H1 (cell line): ENCODE data around the gene POLR3A. TPM values are rescaled to one million over a fixed set of nuclear protein-coding genes. Genes with fewer than 3 reads are reported as not detected.

Experiments
- CTCF ChIA-PET: fragments of 300-600 bp; sonication (Branson Sonifier 250); formaldehyde crosslinking; loops from one replicate; lab custom pipeline; 2021; ENCODE audit not compliant: partially characterized antibody; lab: Charles Lee
- POLR2A ChIA-PET: fragments of 300-600 bp; sonication (Branson Sonifier 250); formaldehyde crosslinking; loops from one replicate; lab custom pipeline; 2021; ENCODE audit warnings: inconsistent platforms; ENCODE audit not compliant: partially characterized antibody; lab: Charles Lee
- DNase-seq, 2 experiments: peaks; one replicate each; pipeline versions ENCODE4 v3.0.0 to v3.0.0-alpha.2; 2010 to 2022; ENCODE audit warnings: low spot score in 2 of 2, low read depth in 1 of 2, mixed read lengths in 1 of 2
- FAIRE-seq: peaks from 2 replicates; lab custom pipeline; 2011; peaks lifted over from hg19 to GRCh38; lab: Jason Lieb, UNC
- H2AFZ ChIP-seq: 2 replicates; pipeline ENCODE4 v1.8.1; 2012; ENCODE audit warnings: low read length, inconsistent platforms
- H2AK5ac ChIP-seq: 2 replicates; pipeline ENCODE4 v1.6.1; 2013; ENCODE audit warnings: low read depth, low read length
- H2BK120ac ChIP-seq: replicated peaks from 2 replicates; pipeline ENCODE3; 2013; ENCODE audit warnings: low read depth, low read length, inconsistent platforms
- H2BK12ac ChIP-seq: 2 replicates; pipeline ENCODE4 v1.6.1; 2013; ENCODE audit warnings: low read depth, low read length
- H2BK15ac ChIP-seq: 2 replicates; pipeline ENCODE4 v1.6.1; 2013; ENCODE audit warnings: low read length
- H2BK20ac ChIP-seq: 2 replicates; pipeline ENCODE4 v1.6.1; 2013; ENCODE audit warnings: low read length
- H2BK5ac ChIP-seq: 2 replicates; pipeline ENCODE4 v1.6.1; 2013; ENCODE audit warnings: low read depth, low read length
- H3K14ac ChIP-seq: 2 replicates; pipeline ENCODE4 v1.6.1; 2013; ENCODE audit warnings: inconsistent platforms; ENCODE audit not compliant: insufficient read length
- H3K18ac ChIP-seq: 2 replicates; pipeline ENCODE4 v1.6.1; 2013; ENCODE audit warnings: low read length; ENCODE audit errors: extremely low read depth
- H3K23ac ChIP-seq: 2 replicates; pipeline ENCODE4 v1.6.1; 2013; ENCODE audit warnings: inconsistent platforms; ENCODE audit not compliant: insufficient read length
- H3K23me2 ChIP-seq: 2 replicates; pipeline ENCODE4 v1.6.1; 2013; ENCODE audit warnings: low read depth, low read length
- H3K27ac ChIP-seq: 2 replicates; pipeline ENCODE4 v1.6.1; 2011; ENCODE audit warnings: low read depth, low read length, inconsistent platforms
- H3K27me3 ChIP-seq, 4 experiments: replicated peaks in 1 of 4; 1 replicate in 1 of 4; 2 replicates in 3 of 4; pipeline versions ENCODE4 v1.6.1 to v1.8.1; 2011 to 2013; ENCODE audit warnings: low read length in 3 of 4, mild to moderate bottlenecking in 3 of 4, inconsistent platforms in 2 of 4, mixed read lengths in 2 of 4, moderate library complexity in 1 of 4; ENCODE audit not compliant: control insufficient read depth in 3 of 4, insufficient read depth in 3 of 4; ENCODE audit errors: extremely low read depth in 1 of 4
- H3K36me3 ChIP-seq, 4 experiments: 2 replicates each; pipeline versions ENCODE4 v1.6.1 to v1.8.1; 2011 to 2013; ENCODE audit warnings: mild to moderate bottlenecking in 4 of 4, low read length in 3 of 4, moderate library complexity in 2 of 4, control low read depth in 1 of 4, inconsistent platforms in 1 of 4; ENCODE audit not compliant: insufficient read depth in 4 of 4, control insufficient read depth in 2 of 4
- H3K4ac ChIP-seq: replicated peaks from 2 replicates; pipeline ENCODE3; 2013; ENCODE audit warnings: low read length, low read depth, mixed read lengths, inconsistent platforms; ENCODE audit not compliant: insufficient read length
- H3K4me1 ChIP-seq, 4 experiments: replicated peaks in 1 of 4; 1 replicate in 1 of 4; 2 replicates in 3 of 4; pipeline versions ENCODE4 v1.6.1 to v1.8.1; 2011 to 2013; ENCODE audit warnings: low read length in 3 of 4, inconsistent platforms in 2 of 4, mixed read lengths in 1 of 4; ENCODE audit not compliant: insufficient read depth in 4 of 4, control insufficient read depth in 3 of 4
- H3K4me2 ChIP-seq, 2 experiments: 2 replicates each; pipeline versions ENCODE4 v1.6.1 to v1.8.1; 2011 to 2013; ENCODE audit warnings: low read depth in 2 of 2, low read length in 2 of 2, control low read depth in 1 of 2, inconsistent platforms in 1 of 2, mild to moderate bottlenecking in 1 of 2; ENCODE audit not compliant: insufficient read depth in 1 of 2
- H3K4me3 ChIP-seq, 4 experiments: fragments of 200-600, 300-600 bp in 1 of 4; sonication (generic), shearing (Covaris generic), sonication (Bioruptor Twin) in 1 of 4; 2 replicates each; pipeline versions ENCODE4 v1.5.1 to v1.8.1; 2011 to 2016; ENCODE audit warnings: low read length in 4 of 4, low read depth in 3 of 4, control low read depth in 2 of 4, inconsistent platforms in 2 of 4, mild to moderate bottlenecking in 2 of 4, mixed read lengths in 1 of 4, moderate library complexity in 1 of 4; ENCODE audit not compliant: insufficient read depth in 2 of 4; ENCODE audit errors: extremely low read depth in 1 of 4
- H3K56ac ChIP-seq: replicated peaks from 2 replicates; pipeline ENCODE3; 2013; ENCODE audit warnings: low read depth, mild to moderate bottlenecking, mixed read lengths, low read length, inconsistent platforms; ENCODE audit not compliant: insufficient read length
- H3K79me1 ChIP-seq: 2 replicates; pipeline ENCODE4 v1.6.1; 2013; ENCODE audit warnings: low read depth, low read length, control low read depth
- H3K79me2 ChIP-seq, 2 experiments: 2 replicates each; pipeline versions ENCODE4 v1.6.1 to v1.8.1; 2012 to 2013; ENCODE audit warnings: low read length in 2 of 2, mild to moderate bottlenecking in 2 of 2, inconsistent platforms in 1 of 2; ENCODE audit not compliant: insufficient read depth in 2 of 2, control insufficient read depth in 1 of 2
- H3K9ac ChIP-seq, 4 experiments: replicated peaks in 1 of 4; 1 replicate in 1 of 4; 2 replicates in 3 of 4; pipeline versions ENCODE4 v1.6.1 to v1.8.1; 2011 to 2013; ENCODE audit warnings: low read depth in 3 of 4, low read length in 3 of 4, control low read depth in 2 of 4, mild to moderate bottlenecking in 2 of 4, moderate library complexity in 2 of 4, inconsistent platforms in 1 of 4; ENCODE audit errors: extremely low read depth in 1 of 4
- H3K9me3 ChIP-seq, 2 experiments: 2 replicates each; pipeline versions ENCODE4 v1.6.1 to v1.8.1; 2012 to 2013; ENCODE audit warnings: mild to moderate bottlenecking in 2 of 2, moderate library complexity in 2 of 2, control low read depth in 1 of 2, inconsistent platforms in 1 of 2, low read depth in 1 of 2, low read length in 1 of 2, mixed read lengths in 1 of 2; ENCODE audit not compliant: insufficient read depth in 2 of 2
- H4K20me1 ChIP-seq, 2 experiments: replicated peaks in 1 of 2; 2 replicates each; pipeline versions ENCODE3 to v1.8.1; 2011 to 2013; ENCODE audit warnings: inconsistent platforms in 2 of 2, low read length in 2 of 2, mild to moderate bottlenecking in 1 of 2; ENCODE audit not compliant: insufficient read depth in 2 of 2, control insufficient read depth in 1 of 2
- H4K5ac ChIP-seq: 2 replicates; pipeline ENCODE4 v1.6.1; 2013; ENCODE audit warnings: low read length, low read depth, mixed read lengths, inconsistent platforms; ENCODE audit not compliant: insufficient read length
- H4K8ac ChIP-seq: 2 replicates; pipeline ENCODE4 v1.8.0; 2013; ENCODE audit warnings: mild to moderate bottlenecking, moderate library complexity, low read length, inconsistent platforms; ENCODE audit not compliant: insufficient read depth; ENCODE audit errors: extremely low read depth
- H4K91ac ChIP-seq: replicated peaks from 2 replicates; pipeline ENCODE3; 2013; ENCODE audit warnings: low read length, mixed read lengths, inconsistent platforms; ENCODE audit not compliant: insufficient read length
- CBX5 ChIP-seq: fragments of 300-800, 300-1000 bp; sonication (generic); IDR thresholded peaks from 2 replicates; pipeline ENCODE4 v1.7.1; 2016; ENCODE audit warnings: antibody characterized with exemption, low read length, low read depth
- HDAC2 ChIP-seq, 2 experiments: fragments of 300-600 bp in 1 of 2; sonication (generic) in 1 of 2; IDR thresholded peaks; 2 replicates each; pipeline ENCODE4 v1.6.1; 2011 to 2012; ENCODE audit warnings: low read depth in 2 of 2, low read length in 2 of 2, mild to moderate bottlenecking in 2 of 2, moderate library complexity in 2 of 2, borderline replicate concordance in 1 of 2, inconsistent platforms in 1 of 2
- HDAC6 ChIP-seq: IDR thresholded peaks from one replicate; pipeline ENCODE4 v1.7.1; 2012; ENCODE audit warnings: low read depth, mild to moderate bottlenecking, inconsistent platforms, low read length, moderate library complexity
- NANOG ChIP-seq: IDR thresholded peaks from 2 replicates; pipeline ENCODE4 v1.6.1; 2011; ENCODE audit warnings: low read length, low read depth, mild to moderate bottlenecking, inconsistent platforms; ENCODE audit not compliant: insufficient read depth, poor library complexity, severe bottlenecking
- POLR2AphosphoS5 ChIP-seq: IDR thresholded peaks from 2 replicates; pipeline ENCODE4 v1.6.1; 2011; ENCODE audit warnings: low read depth, low read length
- SIN3A ChIP-seq, 2 experiments: IDR thresholded peaks in 1 of 2; conservative IDR thresholded peaks in 1 of 2; 2 replicates each; pipeline ENCODE4 v1.6.1; 2011 to 2012; ENCODE audit warnings: low read length in 2 of 2, improper control_type of control experiment in 1 of 2, low read depth in 1 of 2, mild to moderate bottlenecking in 1 of 2
- SRF ChIP-seq: IDR thresholded peaks from 2 replicates; pipeline ENCODE4 v1.6.1; 2011; ENCODE audit warnings: mild to moderate bottlenecking, low read depth, low read length, moderate library complexity
- WGBS, 2 experiments: shearing (Covaris generic) in 1 of 2; methylation state at CpG; one replicate each; pipeline versions ENCODE4 v1.1.6 to v1.1.7; 2013 to 2015; ENCODE audit warnings: low lambda C conversion rate in 2 of 2, mixed read lengths in 2 of 2, inconsistent platforms in 1 of 2, low coverage in 1 of 2, missing lambda C conversion rate in 1 of 2; ENCODE audit not compliant: insufficient replicate concordance in 2 of 2, insufficient coverage in 1 of 2, insufficient read length in 1 of 2; ENCODE audit errors: extremely low coverage in 1 of 2, missing lambda C conversion rate in 1 of 2; 5-methylcytosine and 5-hydroxymethylcytosine counted together
- polyA plus RNA-seq, 7 experiments: library from polyadenylated mRNA; depleted of rRNA in 3 of 7; stranded (reverse) in 5 of 7; unstranded in 2 of 7; fragments of >200 nt in 5 of 7; fragments of 200-250 nt in 2 of 7; gene quantifications; 1 replicate in 5 of 7; 2 replicates in 1 of 7; 4 replicates in 1 of 7; pipeline versions ENCODE4 v1.2.1 to v1.2.3, GENCODE V29; 2011 to 2013; ENCODE audit warnings: missing spikeins in 2 of 7, mixed read lengths in 2 of 7
- total RNA-seq: library from RNA; stranded (reverse); fragmentation: NEBNext Ultra II Directional; extraction: Animal tissue kit (Norgen Biotek cat#: 25700); gene quantifications from 2 replicates; pipeline ENCODE4 v1.2.1, GENCODE V29; 2021
- TF ChIP-seq, protein P1 (sequence below): IDR thresholded peaks from 2 replicates; pipeline ENCODE4 v1.6.1; 2012; ENCODE audit warnings: low read length, inconsistent platforms
- TF ChIP-seq, protein P2 (sequence below), 3 experiments: IDR thresholded peaks; 1 replicate in 2 of 3; 2 replicates in 1 of 3; pipeline versions ENCODE4 v1.5.1 to v1.6.1; 2011; ENCODE audit warnings: low read length in 3 of 3, mild to moderate bottlenecking in 3 of 3, inconsistent platforms in 2 of 3, low read depth in 1 of 3, moderate library complexity in 1 of 3; ENCODE audit not compliant: insufficient read depth in 1 of 3; ENCODE audit errors: control extremely low read depth in 1 of 3

POLR3A gene
- total and polyA plus RNA-seq, 2 of the 8 experiments (the other 6 are each of a cell fraction or from before 2014, with no cell fraction given) = 11.3 to 38.6 TPM

DNA sequence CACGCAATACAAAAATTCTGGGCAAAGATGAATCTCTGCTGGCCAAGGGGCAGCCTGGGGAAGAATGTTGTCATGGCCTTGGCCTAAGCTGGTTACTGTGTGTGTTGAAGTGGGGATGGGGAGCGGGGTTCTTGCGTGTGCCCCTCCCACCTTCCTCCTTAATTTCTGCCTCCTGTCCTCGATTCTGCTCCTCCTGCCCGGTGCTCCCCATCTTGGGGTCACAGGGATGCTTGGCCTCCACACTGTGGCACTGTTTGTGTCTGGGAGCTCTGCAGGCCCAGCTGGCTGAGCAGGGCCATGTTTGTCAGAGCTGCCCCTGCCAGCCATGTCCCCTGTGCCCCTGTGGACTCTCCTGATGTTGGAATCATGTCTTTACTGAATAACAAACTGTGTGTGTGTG, 41.4 kb upstream of the POLR3A start:
- no peak overlapping the region for H4K91ac ChIP-seq
- no peaks in the 10 kb centered on the region for H3K27me3 ChIP-seq
- 92% methylated on average over 5 of the region's 5 CpGs; no CpG with 5 or more reads in 1 of the 2 experiments for WGBS, 2 experiments
- H3K14ac ChIP-seq = no peak overlapping the region
- no peaks in the 10 kb centered on the region for H3K79me1 ChIP-seq
- no peak overlapping the region; the same call in 1 of the 2 replicates for H4K8ac ChIP-seq
- no peaks in the 10 kb centered on the region; a peak in 1 of 4 replicates for H3K9me3 ChIP-seq
- H2BK5ac ChIP-seq = no peak overlapping the region
- no peak overlapping the region for H3K9ac ChIP-seq
- H3K4me2 ChIP-seq = no peak overlapping the region
- H3K36me3 ChIP-seq = no peaks in the 10 kb centered on the region
- H2AFZ ChIP-seq = no peak overlapping the region
- H3K4me1 ChIP-seq = peaks cover 0 to 1% (median 0%) of the 10 kb centered on the region in 4 experiments; a peak in 2 of 7 replicates
- no peak overlapping the region for H3K18ac ChIP-seq
- no peak overlapping the region for H2BK120ac ChIP-seq
- no peak overlapping the region for H2AK5ac ChIP-seq
- CTCF ChIA-PET = interaction anchor here (0.7 to 3.2 kb wide), 7 partner anchors 9 to 490 kb away, joined by 3 to 17 read pairs (median 4); no protein-coding TSS in a partner anchor
- no peak overlapping the region for H3K27ac ChIP-seq
- no peak overlapping the region for H3K56ac ChIP-seq
- H2BK15ac ChIP-seq = no peak overlapping the region
- POLR2A ChIA-PET = no interaction called here
- H2BK12ac ChIP-seq = no peak overlapping the region
- FAIRE-seq (no peak), DNase-seq (no peak)
- H4K5ac ChIP-seq = no peak overlapping the region
- no peaks in the 10 kb centered on the region for H4K20me1 ChIP-seq
- no peaks in the 10 kb centered on the region for H3K23me2 ChIP-seq
- no peak overlapping the region for H3K4ac ChIP-seq
- H2BK20ac ChIP-seq = no peak overlapping the region
- H3K4me3 ChIP-seq = no peak overlapping the region
- H3K23ac ChIP-seq = no peak overlapping the region
- H3K79me2 ChIP-seq = no peaks in the 10 kb centered on the region
- TF ChIP-seq HDAC6 (no peak), HDAC2 (IDR thresholded peaks at IDR 0.05; ENCODE audit: borderline replicate concordance in 1 of 2, low read depth in 2 of 2, low read length in 2 of 2) (no peak), POLR2AphosphoS5 (no peak), CBX5 (no peak), SRF (no peak), SIN3A (conservative IDR thresholded peaks at IDR 0.05 in 1 of 2, IDR thresholded peaks at IDR 0.05 in 1 of 2; ENCODE audit: low read depth in 1 of 2, low read length in 2 of 2) (no peak), NANOG (no peak)
- TF ChIP-seq, protein P1, sequence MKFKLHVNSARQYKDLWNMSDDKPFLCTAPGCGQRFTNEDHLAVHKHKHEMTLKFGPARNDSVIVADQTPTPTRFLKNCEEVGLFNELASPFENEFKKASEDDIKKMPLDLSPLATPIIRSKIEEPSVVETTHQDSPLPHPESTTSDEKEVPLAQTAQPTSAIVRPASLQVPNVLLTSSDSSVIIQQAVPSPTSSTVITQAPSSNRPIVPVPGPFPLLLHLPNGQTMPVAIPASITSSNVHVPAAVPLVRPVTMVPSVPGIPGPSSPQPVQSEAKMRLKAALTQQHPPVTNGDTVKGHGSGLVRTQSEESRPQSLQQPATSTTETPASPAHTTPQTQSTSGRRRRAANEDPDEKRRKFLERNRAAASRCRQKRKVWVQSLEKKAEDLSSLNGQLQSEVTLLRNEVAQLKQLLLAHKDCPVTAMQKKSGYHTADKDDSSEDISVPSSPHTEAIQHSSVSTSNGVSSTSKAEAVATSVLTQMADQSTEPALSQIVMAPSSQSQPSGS = no peak
- TF ChIP-seq, protein P2, sequence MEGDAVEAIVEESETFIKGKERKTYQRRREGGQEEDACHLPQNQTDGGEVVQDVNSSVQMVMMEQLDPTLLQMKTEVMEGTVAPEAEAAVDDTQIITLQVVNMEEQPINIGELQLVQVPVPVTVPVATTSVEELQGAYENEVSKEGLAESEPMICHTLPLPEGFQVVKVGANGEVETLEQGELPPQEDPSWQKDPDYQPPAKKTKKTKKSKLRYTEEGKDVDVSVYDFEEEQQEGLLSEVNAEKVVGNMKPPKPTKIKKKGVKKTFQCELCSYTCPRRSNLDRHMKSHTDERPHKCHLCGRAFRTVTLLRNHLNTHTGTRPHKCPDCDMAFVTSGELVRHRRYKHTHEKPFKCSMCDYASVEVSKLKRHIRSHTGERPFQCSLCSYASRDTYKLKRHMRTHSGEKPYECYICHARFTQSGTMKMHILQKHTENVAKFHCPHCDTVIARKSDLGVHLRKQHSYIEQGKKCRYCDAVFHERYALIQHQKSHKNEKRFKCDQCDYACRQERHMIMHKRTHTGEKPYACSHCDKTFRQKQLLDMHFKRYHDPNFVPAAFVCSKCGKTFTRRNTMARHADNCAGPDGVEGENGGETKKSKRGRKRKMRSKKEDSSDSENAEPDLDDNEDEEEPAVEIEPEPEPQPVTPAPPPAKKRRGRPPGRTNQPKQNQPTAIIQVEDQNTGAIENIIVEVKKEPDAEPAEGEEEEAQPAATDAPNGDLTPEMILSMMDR (IDR thresholded peaks at IDR 0.05; ENCODE audit: control extremely low read depth in 1 of 3, insufficient read depth in 1 of 3, low read depth in 1 of 3, low read length in 3 of 3) = no peak
